Breast epithelium (tissue), 4 donors: ENCODE measurements around the gene MAML3. TPM values are rescaled to one million over a fixed set of nuclear protein-coding genes. Genes with fewer than 3 reads are reported as not detected.

Source experiments
- DNase-seq, 2 donors: peaks; one replicate each; pipeline ENCODE4 v3.0.0-alpha.2; 2019; ENCODE audit warnings: low spot score in 2 of 2
- H3K27ac ChIP-seq, 2 donors: fragments of 200-600 bp; sonication (generic) in 1 of 2; one replicate each; pipeline ENCODE4 v1.5.1; 2016 to 2019; ENCODE audit warnings: mild to moderate bottlenecking in 1 of 2
- H3K27me3 ChIP-seq, 2 donors: fragments of 200-600 bp; sonication (generic) in 1 of 2; one replicate each; pipeline versions ENCODE4 v1.5.1 to v1.6.0; 2017 to 2019; ENCODE audit warnings: control low read depth in 1 of 2, mild to moderate bottlenecking in 1 of 2
- H3K36me3 ChIP-seq: fragments of 200-600 bp; one replicate; pipeline ENCODE4 v1.5.1; 2019
- H3K4me1 ChIP-seq, 2 donors: fragments of 200-600 bp; sonication (generic); one replicate each; pipeline ENCODE4 v1.5.1; 2016 to 2019; ENCODE audit warnings: control low read depth in 1 of 2
- H3K4me3 ChIP-seq, 3 donors: fragments of 200-600 bp; sonication (generic); 1 replicate in 2 of 3; 2 replicates in 1 of 3; pipeline ENCODE4 v1.5.1; 2016 to 2019; ENCODE audit warnings: mild to moderate bottlenecking in 3 of 3, moderate library complexity in 2 of 3
- H3K9me3 ChIP-seq, 2 donors: fragments of 200-600 bp; sonication (generic) in 1 of 2; one replicate each; pipeline ENCODE4 v1.5.1; 2016 to 2019; ENCODE audit warnings: control low read depth in 1 of 2
- POLR2A ChIP-seq: fragments of 450-650 bp; IDR thresholded peaks from one replicate; pipeline ENCODE4 v1.6.1; 2016; ENCODE audit warnings: antibody characterized with exemption, mild to moderate bottlenecking, moderate library complexity
- POLR2AphosphoS5 ChIP-seq, 3 donors: sonication (generic); formaldehyde crosslinking; IDR thresholded peaks; one replicate each; pipeline ENCODE4 v1.6.1; 2017; ENCODE audit warnings: antibody characterized with exemption in 3 of 3
- intact Hi-C: fragments of 100-400 bp; cut with DNase I; formaldehyde crosslinking; loops from one replicate; pipeline ENCODE4 v1.15.1; 2023; ENCODE audit warnings: low total_unique reads
- total RNA-seq, 3 donors: library from RNA; depleted of rRNA; stranded (reverse); fragments of >200 nt; gene quantifications; one replicate each; pipeline ENCODE4 v1.1.0, GENCODE V29; 2016
- TF ChIP-seq, protein P1 (sequence below), 3 donors: fragments of 450-650 bp; IDR thresholded peaks; one replicate each; pipeline ENCODE4 v1.5.1; 2016 to 2017; ENCODE audit warnings: antibody characterized with exemption in 3 of 3, mild to moderate bottlenecking in 3 of 3, moderate library complexity in 3 of 3

The MAML3 gene
- total RNA-seq, 3 donors from 2014 or later, result 5.0 to 16.8 (median 11.1) TPM

DNA sequence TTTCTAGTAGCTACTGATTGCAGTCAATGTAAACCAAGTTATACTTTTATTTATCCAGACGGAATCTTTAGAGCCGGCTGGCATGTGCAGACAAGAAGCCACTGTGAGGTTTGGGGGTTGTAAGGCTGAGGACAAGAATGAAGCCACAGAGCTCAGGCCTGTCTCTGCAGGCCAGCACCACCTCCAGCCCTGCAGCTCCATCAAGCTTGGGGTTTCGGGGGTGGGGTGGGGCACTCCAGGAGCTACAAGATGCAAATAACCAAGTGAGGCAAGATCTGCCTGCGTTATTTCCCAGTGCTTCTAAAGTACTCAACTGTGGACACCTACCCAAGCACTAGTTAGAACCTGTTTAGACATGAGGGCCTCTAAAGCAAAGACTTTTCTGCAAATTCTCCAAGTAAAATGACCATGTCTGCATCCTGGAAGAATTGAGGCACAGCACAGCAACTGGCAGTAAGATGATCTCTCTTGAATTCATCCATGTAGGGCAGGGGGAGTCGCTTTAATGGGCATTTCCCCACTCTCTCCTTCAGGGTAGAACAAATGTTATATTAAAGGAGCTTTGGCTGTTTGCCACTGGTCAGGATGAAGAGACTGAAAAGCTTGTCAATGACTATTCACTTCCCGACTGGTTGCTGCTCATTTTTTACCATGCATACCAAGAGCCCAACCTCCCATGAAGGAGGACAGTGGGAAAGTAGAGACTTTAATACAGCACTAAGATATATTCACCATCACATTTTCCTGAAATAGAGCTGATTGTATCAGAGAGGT lies 265.8 kb downstream of the MAML3 start:
- no peaks in the 10 kb centered on the region for H3K36me3 ChIP-seq
- peak overlapping the region; percentile 70 to 74 for H3K27ac ChIP-seq
- intact Hi-C loops, result no loop called here
- DNase-seq, result peak in 1 of 2 donors; percentile 80
- TF ChIP-seq POLR2AphosphoS5 (IDR thresholded peaks at IDR 0.05), result no peak
- no peak for TF ChIP-seq POLR2A
- TF ChIP-seq, protein P1, sequence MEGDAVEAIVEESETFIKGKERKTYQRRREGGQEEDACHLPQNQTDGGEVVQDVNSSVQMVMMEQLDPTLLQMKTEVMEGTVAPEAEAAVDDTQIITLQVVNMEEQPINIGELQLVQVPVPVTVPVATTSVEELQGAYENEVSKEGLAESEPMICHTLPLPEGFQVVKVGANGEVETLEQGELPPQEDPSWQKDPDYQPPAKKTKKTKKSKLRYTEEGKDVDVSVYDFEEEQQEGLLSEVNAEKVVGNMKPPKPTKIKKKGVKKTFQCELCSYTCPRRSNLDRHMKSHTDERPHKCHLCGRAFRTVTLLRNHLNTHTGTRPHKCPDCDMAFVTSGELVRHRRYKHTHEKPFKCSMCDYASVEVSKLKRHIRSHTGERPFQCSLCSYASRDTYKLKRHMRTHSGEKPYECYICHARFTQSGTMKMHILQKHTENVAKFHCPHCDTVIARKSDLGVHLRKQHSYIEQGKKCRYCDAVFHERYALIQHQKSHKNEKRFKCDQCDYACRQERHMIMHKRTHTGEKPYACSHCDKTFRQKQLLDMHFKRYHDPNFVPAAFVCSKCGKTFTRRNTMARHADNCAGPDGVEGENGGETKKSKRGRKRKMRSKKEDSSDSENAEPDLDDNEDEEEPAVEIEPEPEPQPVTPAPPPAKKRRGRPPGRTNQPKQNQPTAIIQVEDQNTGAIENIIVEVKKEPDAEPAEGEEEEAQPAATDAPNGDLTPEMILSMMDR (IDR thresholded peaks at IDR 0.05), result no peak
- H3K27me3 ChIP-seq, result no peaks in the 10 kb centered on the region
- H3K4me3 ChIP-seq, result peak overlapping the region in 1 of 3 donors; percentile 54
- no peaks in the 10 kb centered on the region for H3K4me1 ChIP-seq
- H3K9me3 ChIP-seq, result no peaks in the 10 kb centered on the region

DNA sequence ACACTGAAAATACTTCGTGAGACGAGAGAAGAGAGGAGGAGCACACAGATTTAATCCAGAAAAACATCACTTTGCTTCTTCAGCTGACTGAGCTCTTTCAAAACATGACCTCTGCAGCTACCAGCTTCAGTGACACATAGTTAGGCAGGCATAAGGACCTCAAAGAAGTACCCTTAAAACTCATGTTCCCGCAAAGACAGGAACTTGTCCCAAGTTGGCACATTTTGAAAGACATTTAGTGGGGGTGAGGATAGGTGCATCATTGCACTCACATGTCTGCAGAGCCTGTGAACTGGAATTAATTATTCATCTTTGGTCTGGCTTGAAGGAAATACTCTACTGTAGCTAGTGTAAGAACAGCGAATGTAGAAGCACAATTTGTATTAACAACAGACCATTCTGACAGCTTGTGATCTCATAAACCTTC lies 266.6 kb downstream of the MAML3 start:
- Histone ChIP-seq H3K4me3 (peak overlapping the region in 2 of 3 donors; percentile 22 to 54), H3K36me3 (no peaks in the 10 kb centered on the region), H3K27ac (peak overlapping the region; percentile 70 to 74), H3K4me1 (no peaks in the 10 kb centered on the region), H3K9me3 (no peaks in the 10 kb centered on the region), H3K27me3 (no peaks in the 10 kb centered on the region)
- intact Hi-C loops, result no loop called here
- no peak for DNase-seq
- no peak for TF ChIP-seq POLR2AphosphoS5 (IDR thresholded peaks at IDR 0.05)

DNA sequence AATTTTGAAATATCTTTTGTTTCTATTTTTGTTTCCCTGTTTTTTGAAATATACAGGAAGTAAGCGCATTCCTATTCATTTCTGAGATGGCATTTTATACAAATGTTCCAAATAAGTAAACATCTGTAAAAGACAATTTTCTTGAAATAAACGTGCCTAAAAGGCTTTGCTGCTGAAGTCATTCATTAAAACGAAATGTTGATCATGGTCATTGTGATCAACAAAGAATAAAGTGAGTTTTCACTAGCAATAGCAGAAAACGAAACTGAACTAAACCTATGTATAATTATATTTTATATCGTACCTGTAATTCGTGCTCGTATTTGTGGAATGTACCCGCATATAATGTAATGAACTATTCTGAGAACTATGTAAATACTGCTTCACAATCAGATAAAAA lies 267.2 kb downstream of the MAML3 start:
- peak overlapping the region in 2 of 3 donors; percentile 22 to 54 for H3K4me3 ChIP-seq
- no peak for DNase-seq
- no peaks in the 10 kb centered on the region for H3K4me1 ChIP-seq
- intact Hi-C loops, result no loop called here
- no peaks in the 10 kb centered on the region for H3K36me3 ChIP-seq
- peak overlapping the region; percentile 70 to 74 for H3K27ac ChIP-seq
- H3K9me3 ChIP-seq, result no peaks in the 10 kb centered on the region
- H3K27me3 ChIP-seq, result no peaks in the 10 kb centered on the region
- TF ChIP-seq, protein P1 (IDR thresholded peaks at IDR 0.05), result no peak
- no peak for TF ChIP-seq POLR2A
- TF ChIP-seq POLR2AphosphoS5 (IDR thresholded peaks at IDR 0.05), result no peak

DNA sequence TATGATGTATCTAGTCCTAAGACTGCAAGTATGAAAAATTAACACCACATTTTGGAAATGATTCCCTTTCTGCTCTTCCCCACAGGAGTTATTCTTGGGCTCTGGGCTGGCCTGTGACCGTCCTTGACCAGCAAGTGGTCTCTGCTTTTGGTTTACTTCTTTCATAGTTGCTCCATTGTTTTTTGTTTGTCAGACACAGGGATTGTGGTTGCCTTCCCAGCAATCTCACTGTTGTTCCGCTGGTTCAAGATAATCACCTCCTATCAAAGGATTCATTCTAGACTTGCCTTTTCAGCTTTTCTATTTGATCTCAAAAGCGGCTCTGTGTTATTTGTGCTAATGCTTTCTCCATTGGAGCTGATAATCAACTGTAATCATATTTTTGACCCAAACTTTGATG lies 269.5 kb downstream of the MAML3 start:
- no peaks in the 10 kb centered on the region for H3K27me3 ChIP-seq
- no peaks in the 10 kb centered on the region for H3K4me1 ChIP-seq
- H3K27ac ChIP-seq, result peak overlapping the region in 1 of 2 donors; percentile 1
- H3K36me3 ChIP-seq, result no peaks in the 10 kb centered on the region
- H3K9me3 ChIP-seq, result no peaks in the 10 kb centered on the region
- no peak overlapping the region for H3K4me3 ChIP-seq
- intact Hi-C loops, result no loop called here
- TF ChIP-seq, protein P1 (IDR thresholded peaks at IDR 0.05), result no peak
- TF ChIP-seq POLR2AphosphoS5 (IDR thresholded peaks at IDR 0.05), result no peak
- TF ChIP-seq POLR2A, result no peak
- no peak for DNase-seq

DNA sequence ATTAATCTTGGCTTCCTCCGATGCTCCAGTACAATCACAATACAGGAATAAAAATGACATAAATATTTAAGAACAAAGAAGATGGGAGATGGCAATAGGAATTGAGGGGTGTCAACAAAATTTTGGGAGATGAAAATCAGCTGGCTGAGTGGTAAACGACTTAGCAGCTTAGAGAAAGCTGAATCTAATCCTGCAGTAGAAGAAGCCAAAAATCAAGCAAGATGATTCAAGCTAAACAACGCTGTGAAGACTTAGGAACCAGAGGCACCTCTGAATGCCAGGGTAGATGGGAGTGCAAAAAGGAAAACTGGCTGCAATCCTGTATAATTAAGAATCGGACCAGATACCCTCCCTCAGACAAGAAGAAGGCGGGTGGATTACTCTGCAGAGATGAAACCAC lies 273.1 kb downstream of the MAML3 start:
- no peak overlapping the region for H3K4me3 ChIP-seq
- no peaks in the 10 kb centered on the region for H3K4me1 ChIP-seq
- no peak overlapping the region for H3K27ac ChIP-seq
- H3K27me3 ChIP-seq, result no peaks in the 10 kb centered on the region
- no peak for TF ChIP-seq POLR2A
- TF ChIP-seq POLR2AphosphoS5 (IDR thresholded peaks at IDR 0.05), result no peak
- TF ChIP-seq, protein P1 (IDR thresholded peaks at IDR 0.05), result no peak
- no peaks in the 10 kb centered on the region for H3K36me3 ChIP-seq
- intact Hi-C loops, result no loop called here
- H3K9me3 ChIP-seq, result no peaks in the 10 kb centered on the region
- DNase-seq, result no peak
